Measurements from ENCODE around the gene WDR47.

WDR47 gene

DNA sequence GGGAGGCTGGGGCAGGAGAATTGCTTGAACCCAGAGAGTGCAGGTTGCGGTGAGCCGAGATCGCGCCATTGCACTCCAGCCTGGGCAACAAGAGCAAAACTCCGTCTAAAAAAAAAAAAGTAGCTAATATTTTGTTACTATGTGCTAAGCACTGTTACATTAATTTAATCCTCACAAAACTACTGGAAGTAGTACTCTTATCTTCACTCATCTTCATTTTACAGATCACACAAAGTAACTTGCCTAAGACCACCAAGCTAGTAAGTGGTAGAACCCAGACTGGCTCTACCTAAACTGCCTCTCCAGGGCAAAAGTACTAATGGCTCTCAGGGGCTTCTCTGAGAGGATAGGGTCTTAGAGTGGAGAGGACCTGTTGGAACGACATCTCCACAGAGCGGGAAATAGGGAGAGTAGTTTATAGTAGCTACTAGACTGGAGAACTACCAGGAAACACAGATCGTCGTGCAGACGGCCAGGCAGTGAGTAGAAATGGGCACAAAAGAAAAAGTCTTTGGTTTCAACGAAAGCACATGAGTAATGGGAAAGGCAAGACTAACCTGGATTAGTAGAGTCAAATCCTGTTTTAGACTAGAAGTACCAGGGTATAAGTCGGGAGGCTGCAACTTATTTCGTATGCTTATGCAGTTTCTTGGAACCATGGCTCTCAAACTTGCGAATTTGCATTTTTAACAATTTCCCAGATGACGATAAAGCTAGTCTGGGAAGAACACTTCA, 80.0 kb downstream of the WDR47 start:
- no peak overlapping the region for H3K27ac ChIP-seq
- no peaks in the 10 kb centered on the region for H3K4me1 ChIP-seq
- H3K9me3 ChIP-seq (ENCODE audit: control insufficient read depth, low read length) = no peaks in the 10 kb centered on the region
- no peak overlapping the region for H3K4me2 ChIP-seq (ENCODE audit: low read length)
- peaks cover 2% of the 10 kb centered on the region for H3K79me2 ChIP-seq
- H2AFZ ChIP-seq = no peak overlapping the region
- H3K36me3 ChIP-seq (ENCODE audit: control insufficient read depth, insufficient read depth, low read length) = no peaks in the 10 kb centered on the region
- H3K9ac ChIP-seq = no peak overlapping the region
- no peaks in the 10 kb centered on the region for H3K27me3 ChIP-seq (ENCODE audit: control insufficient read depth, insufficient read depth, low read length)
- H3K4me3 ChIP-seq (ENCODE audit: low read depth, low read length) = peak overlapping the region; percentile 90
- TF ChIP-seq, protein P1, sequence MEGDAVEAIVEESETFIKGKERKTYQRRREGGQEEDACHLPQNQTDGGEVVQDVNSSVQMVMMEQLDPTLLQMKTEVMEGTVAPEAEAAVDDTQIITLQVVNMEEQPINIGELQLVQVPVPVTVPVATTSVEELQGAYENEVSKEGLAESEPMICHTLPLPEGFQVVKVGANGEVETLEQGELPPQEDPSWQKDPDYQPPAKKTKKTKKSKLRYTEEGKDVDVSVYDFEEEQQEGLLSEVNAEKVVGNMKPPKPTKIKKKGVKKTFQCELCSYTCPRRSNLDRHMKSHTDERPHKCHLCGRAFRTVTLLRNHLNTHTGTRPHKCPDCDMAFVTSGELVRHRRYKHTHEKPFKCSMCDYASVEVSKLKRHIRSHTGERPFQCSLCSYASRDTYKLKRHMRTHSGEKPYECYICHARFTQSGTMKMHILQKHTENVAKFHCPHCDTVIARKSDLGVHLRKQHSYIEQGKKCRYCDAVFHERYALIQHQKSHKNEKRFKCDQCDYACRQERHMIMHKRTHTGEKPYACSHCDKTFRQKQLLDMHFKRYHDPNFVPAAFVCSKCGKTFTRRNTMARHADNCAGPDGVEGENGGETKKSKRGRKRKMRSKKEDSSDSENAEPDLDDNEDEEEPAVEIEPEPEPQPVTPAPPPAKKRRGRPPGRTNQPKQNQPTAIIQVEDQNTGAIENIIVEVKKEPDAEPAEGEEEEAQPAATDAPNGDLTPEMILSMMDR (IDR thresholded peaks at IDR 0.05) = no peak

DNA sequence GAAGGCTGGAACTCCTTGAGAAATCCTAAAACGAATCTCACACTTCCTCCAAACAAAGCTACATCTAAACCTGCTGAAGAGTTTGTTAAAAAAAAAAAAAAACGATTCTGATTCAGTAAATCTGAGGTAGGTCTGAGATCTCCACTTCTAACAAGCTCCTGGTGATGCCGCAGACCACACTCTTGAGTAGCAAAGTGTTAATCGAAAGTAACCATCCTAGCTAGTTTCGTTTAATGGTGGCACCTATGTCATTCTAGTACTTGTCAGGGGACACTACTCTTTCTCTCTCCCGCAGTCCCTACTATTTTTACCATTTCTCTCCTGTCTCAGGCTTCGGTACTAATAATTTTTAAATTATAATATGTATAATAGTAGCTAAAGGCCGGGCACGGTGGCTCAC, 80.7 kb downstream of the WDR47 start:
- no peak overlapping the region for H3K9ac ChIP-seq
- no peaks in the 10 kb centered on the region for H3K4me1 ChIP-seq
- no peak overlapping the region for H2AFZ ChIP-seq
- TF ChIP-seq, protein P1 (IDR thresholded peaks at IDR 0.05) = no peak
- H3K27me3 ChIP-seq (ENCODE audit: control insufficient read depth, insufficient read depth, low read length) = no peaks in the 10 kb centered on the region
- H3K4me2 ChIP-seq (ENCODE audit: low read length) = no peak overlapping the region
- peaks cover 2% of the 10 kb centered on the region for H3K79me2 ChIP-seq
- no peaks in the 10 kb centered on the region for H3K36me3 ChIP-seq (ENCODE audit: control insufficient read depth, insufficient read depth, low read length)
- no peak overlapping the region for H3K4me3 ChIP-seq (ENCODE audit: low read depth, low read length)
- no peaks in the 10 kb centered on the region for H3K9me3 ChIP-seq (ENCODE audit: control insufficient read depth, low read length)
- no peak overlapping the region for H3K27ac ChIP-seq

- Histone ChIP-seq H3K9me3 (ENCODE audit: control insufficient read depth, low read length) (no peaks in the 10 kb centered on the region), H3K4me3 (ENCODE audit: low read depth, low read length) (no peak overlapping the region), H3K79me2 (peaks cover 2% of the 10 kb centered on the region), H3K4me2 (ENCODE audit: low read length) (no peak overlapping the region), H2AFZ (no peak overlapping the region), H3K9ac (no peak overlapping the region), H3K27me3 (ENCODE audit: control insufficient read depth, insufficient read depth, low read length) (no peaks in the 10 kb centered on the region), H3K27ac (no peak overlapping the region), H3K36me3 (ENCODE audit: control insufficient read depth, insufficient read depth, low read length) (no peaks in the 10 kb centered on the region), H3K4me1 (no peaks in the 10 kb centered on the region)
- TF ChIP-seq, protein P1 (IDR thresholded peaks at IDR 0.05) = no peak
Observed at GRCh38 chr1:108960719-108961118, 81.2 kb downstream of the WDR47 start.

GRCh38 chr1:108957888-108958287, 84.0 kb downstream of the WDR47 start:
- Histone ChIP-seq H3K4me1 (no peaks in the 10 kb centered on the region), H2AFZ (no peak overlapping the region), H3K4me2 (ENCODE audit: low read length) (no peak overlapping the region), H3K9me3 (ENCODE audit: control insufficient read depth, low read length) (no peaks in the 10 kb centered on the region), H3K36me3 (ENCODE audit: control insufficient read depth, insufficient read depth, low read length) (no peaks in the 10 kb centered on the region), H3K27me3 (ENCODE audit: control insufficient read depth, insufficient read depth, low read length) (no peaks in the 10 kb centered on the region), H3K27ac (no peak overlapping the region), H3K79me2 (peaks cover 5% of the 10 kb centered on the region), H3K9ac (no peak overlapping the region), H3K4me3 (ENCODE audit: low read depth, low read length) (no peak overlapping the region)
- TF ChIP-seq, protein P1 (IDR thresholded peaks at IDR 0.05) = no peak

- Histone ChIP-seq H3K27ac (no peak overlapping the region), H3K4me3 (ENCODE audit: low read depth, low read length) (no peak overlapping the region), H3K4me2 (ENCODE audit: low read length) (no peak overlapping the region), H3K9me3 (ENCODE audit: control insufficient read depth, low read length) (no peaks in the 10 kb centered on the region), H2AFZ (no peak overlapping the region), H3K27me3 (ENCODE audit: control insufficient read depth, insufficient read depth, low read length) (no peaks in the 10 kb centered on the region), H3K4me1 (no peaks in the 10 kb centered on the region), H3K36me3 (ENCODE audit: control insufficient read depth, insufficient read depth, low read length) (no peaks in the 10 kb centered on the region), H3K79me2 (peaks cover 3% of the 10 kb centered on the region), H3K9ac (no peak overlapping the region)
- TF ChIP-seq, protein P1 (IDR thresholded peaks at IDR 0.05) = no peak
Observed at GRCh38 chr1:108955881-108956280, 86.0 kb downstream of the WDR47 start.
